NCI-H1694 treated with DMSO at 0.1 percent for 48 hours (cell line): ENCODE measurements around the gene CKMT1A.
"Not testable (repeated sequence)": the region's sequence is repeated elsewhere in the genome, so short reads cannot be mapped to it uniquely, and the experiment has no call there.

Source experiments
- DNase-seq: peaks from one replicate; lab custom pipeline; 2025; lab: John Stamatoyannopoulos, UW

Gene CKMT1A

GRCh38 chr15:43693148-43694022, at the start of gene CKMT1A:
CKMT1A (plus strand) TSS chr15:43693859; CDS start chr15:43694051, 192 bp downstream.
- not testable (repeated sequence) for DNase-seq

GRCh38 chr15:43648649-43649429, 44.8 kb upstream of the CKMT1A start, which contains the start of gene CATSPER2:
CATSPER2 (minus strand) TSS chr15:43648844; CDS start chr15:43648061, 783 bp downstream.
- no peak for DNase-seq

DNA sequence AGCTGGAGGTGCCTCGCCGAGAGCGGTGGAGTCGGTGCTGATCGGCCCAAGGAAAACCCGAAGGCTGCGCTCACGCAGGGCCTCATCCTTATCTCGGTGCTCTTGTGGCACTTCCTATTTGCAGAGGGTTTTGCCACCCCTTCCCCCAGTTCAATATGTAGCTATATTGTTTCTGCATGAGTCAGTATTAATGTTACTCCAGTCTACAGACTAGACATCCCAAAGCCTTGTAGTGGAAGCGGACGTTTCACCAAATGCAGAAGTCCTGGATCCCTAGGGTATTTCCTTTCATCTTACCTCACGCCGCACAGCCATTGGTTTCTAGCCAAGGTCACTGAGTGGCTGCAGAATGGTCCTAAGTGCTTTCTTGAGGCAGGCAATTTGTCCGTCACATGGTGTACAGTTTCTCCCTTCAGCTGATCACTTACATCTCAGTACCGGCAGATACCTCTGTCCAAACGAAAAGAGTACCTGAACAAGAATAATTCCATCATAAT, 44.2 kb upstream of the CKMT1A start:
- DNase-seq, result not testable (repeated sequence)

- DNase-seq, result not testable (repeated sequence)
Measured at GRCh38 chr15:43659727-43660126, 33.9 kb upstream of the CKMT1A start.

DNA sequence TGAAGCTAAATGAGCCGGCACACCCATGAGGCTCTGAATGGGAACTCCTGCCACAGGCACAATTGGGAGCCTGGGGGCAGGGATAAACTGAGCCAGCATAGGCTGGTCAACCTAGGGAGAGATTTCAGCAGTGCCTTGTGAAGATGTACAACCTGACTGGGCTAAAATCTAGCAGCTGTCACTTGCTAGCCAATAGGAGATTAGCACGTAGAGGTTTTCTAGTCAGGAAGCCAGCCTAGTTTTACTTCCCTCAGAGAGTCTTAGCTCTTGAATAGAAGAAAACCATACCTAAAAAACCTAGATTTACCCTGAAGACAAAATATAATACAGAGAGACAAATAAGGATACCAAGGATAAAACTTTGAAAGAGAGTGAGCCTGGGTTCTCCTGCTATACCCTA, 31.4 kb upstream of the CKMT1A start:
- not testable (repeated sequence) for DNase-seq

- not testable (repeated sequence) for DNase-seq
Measured at GRCh38 chr15:43663333-43663732, 30.3 kb upstream of the CKMT1A start.

- not testable (repeated sequence) for DNase-seq
Measured at GRCh38 chr15:43666177-43666576, 27.5 kb upstream of the CKMT1A start.

DNA sequence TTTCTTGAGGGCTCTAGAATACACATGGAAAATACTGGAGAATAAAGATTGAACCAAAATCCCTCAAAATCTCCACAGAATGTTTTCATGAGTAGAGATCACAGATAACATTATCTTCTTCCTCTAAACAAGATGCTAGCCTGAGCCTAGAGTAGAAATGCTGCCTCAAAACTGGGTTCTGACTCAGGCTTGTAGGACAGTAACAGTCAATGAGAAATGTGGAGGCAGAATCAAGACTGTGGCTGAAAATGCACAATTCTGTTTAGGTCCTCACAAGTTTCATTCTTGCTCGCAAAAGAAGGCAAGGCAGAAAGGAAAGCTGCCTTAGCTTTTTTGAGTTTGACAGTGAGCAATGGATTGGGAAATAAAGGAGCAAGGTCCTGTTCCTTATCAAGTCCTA, 19.5 kb upstream of the CKMT1A start:
- DNase-seq, result not testable (repeated sequence)

- DNase-seq, result not testable (repeated sequence)
Measured at GRCh38 chr15:43689604-43690301, 3.9 kb upstream of the CKMT1A start.

GRCh38 chr15:43692679-43693078, 980 bp upstream of the CKMT1A start:
- DNase-seq, result not testable (repeated sequence)

DNA sequence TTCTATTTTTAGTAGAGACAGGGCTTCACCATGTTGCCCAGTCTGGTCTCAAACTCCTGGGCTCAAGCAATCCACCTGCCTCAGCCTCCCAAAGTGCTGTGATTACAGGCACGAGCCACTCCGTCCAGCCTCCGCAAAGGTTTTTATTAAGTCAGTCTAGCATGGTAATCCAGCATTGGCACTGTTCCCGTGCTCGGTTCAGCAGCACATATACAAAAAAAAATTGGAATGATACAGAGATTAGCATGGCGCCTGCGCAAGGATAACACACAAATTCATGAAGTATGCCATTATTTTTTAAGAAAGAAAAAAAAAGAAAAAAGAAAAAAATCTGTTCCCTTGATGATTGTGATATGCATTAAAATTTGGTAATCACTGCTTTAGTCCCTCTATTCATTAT, 8.5 kb downstream of the CKMT1A start:
- no peak for DNase-seq

GRCh38 chr15:43702701-43703424, 9.2 kb downstream of the CKMT1A start:
- DNase-seq, result no peak

- not testable (repeated sequence) for DNase-seq
Measured at GRCh38 chr15:43710431-43711131, 16.9 kb downstream of the CKMT1A start.

- DNase-seq, result no peak
Measured at GRCh38 chr15:43723151-43723550, 29.5 kb downstream of the CKMT1A start.

- not testable (repeated sequence) for DNase-seq
Measured at GRCh38 chr15:43726306-43726705, 32.6 kb downstream of the CKMT1A start.

DNA sequence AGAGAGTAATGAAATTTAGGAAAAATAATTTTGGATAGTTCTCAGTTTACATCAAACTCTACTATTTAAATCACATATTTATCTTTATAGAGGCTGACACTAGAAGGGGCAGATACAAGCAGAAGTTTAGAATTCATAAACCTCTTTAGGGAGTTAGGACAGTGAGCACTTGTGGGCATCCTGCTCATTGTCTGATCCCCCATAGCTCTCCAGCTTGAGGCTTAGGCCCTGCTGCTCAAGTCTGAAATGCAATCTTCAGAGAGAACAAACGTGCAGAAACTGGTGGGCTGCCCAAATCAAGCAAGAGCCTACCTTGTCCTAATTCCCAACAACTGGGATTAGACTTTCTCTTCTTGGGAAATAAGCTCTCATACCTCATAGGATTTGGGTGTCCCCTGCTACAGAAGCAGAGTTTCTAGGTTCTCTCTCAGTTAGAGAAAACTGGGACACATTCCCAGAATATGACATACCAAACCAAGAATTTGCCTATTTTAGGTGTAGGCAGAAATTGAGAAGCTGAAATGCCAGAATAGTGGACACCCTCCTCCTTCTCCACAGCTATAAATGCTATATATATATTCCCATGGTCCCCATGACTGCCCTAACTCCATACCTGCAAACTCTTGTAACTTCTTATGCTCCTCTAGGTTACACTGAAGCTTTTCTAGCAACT, 34.5 kb downstream of the CKMT1A start:
- DNase-seq, result not testable (repeated sequence)

DNA sequence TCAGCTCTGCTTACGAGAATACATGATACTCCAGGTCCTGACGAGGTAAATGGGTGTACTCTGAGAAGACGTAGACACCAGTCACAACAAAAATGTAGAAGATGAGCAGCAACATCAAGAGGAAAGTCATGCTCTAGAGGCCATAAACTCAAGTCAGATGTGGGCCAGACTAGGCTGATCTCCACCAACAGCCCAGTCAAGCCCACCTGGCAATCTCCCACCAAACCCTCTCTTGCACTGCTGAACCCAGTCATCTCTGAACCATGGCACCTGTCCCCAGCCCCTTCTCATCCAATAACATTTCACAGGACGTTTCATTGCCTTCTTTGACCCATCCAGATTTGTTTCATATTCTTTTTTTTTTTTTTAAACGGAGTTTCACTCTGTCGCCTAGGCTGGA, 41.8 kb downstream of the CKMT1A start:
- no peak for DNase-seq

DNA sequence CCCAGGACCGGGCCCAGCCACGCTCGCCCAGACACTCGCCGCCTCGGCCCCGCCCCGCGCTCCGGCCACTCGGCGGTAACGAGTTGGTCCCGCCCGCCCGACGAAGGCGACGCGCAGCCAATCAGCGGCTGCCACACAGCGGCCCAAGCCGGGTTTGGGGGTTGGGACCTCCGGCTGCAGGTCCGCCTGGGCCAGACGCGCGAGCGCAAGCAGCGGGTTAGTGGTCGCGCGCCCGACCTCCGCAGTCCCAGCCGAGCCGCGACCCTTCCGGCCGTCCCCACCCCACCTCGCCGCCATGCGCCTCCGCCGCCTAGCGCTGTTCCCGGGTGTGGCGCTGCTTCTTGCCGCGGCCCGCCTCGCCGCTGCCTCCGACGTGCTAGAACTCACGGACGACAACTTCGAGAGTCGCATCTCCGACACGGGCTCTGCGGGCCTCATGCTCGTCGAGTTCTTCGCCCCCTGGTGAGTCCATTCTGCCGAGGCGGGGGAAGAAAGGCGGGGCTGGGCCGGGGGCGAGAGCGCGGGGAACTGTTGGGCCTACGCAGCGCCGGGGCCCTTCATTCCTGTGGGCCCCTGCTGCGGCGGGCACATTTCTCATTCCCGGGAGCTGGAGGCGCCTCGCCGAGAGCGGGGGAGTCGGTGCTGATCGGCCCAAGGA, 52.7 kb downstream of the CKMT1A start, which contains the start of gene PDIA3:
PDIA3 (plus strand) TSS at position 194 of the 658 bp plus-strand sequence; CDS start at position 296, 102 bp downstream.
- DNase-seq, result peak; percentile 27

DNA sequence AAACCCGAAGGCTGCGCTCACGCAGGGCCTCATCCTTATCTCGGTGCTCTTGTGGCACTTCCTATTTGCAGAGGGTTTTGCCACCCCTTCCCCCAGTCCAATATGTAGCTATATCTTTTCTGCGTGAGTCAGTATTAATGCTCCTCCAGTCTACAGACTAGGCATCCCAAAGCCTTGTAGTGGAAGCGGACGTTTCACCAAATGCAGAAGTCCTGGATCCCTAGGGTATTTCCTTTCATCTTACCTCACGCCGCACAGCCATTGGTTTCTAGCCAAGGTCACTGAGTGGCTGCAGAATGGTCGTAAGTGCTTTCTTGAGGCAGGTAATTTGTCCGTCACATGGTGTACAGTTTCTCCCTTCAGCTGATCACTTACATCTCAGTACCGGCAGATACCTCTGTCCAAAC, 53.2 kb downstream of the CKMT1A start:
- not testable (repeated sequence) for DNase-seq
